ENCODE results near the gene MMP28. TPM values are rescaled to one million over a fixed set of nuclear protein-coding genes. Genes with fewer than 3 reads are reported as not detected.

The MMP28 gene
- total RNA-seq, 2 experiments from 2014 or later: not detected

- no TSS peak for BruUV-seq (replicated peaks)
- no peak overlapping the region for H3K4me2 ChIP-seq (ENCODE audit: low read length)
- no peak for DNase-seq (ENCODE audit: low spot score)
- peaks cover 99% of the 10 kb centered on the region for H3K36me3 ChIP-seq (ENCODE audit: insufficient read depth, low read length)
- H2AFZ ChIP-seq (ENCODE audit: low read length): no peak overlapping the region
- H3K27ac ChIP-seq (ENCODE audit: low read depth, low read length, poor library complexity, severe bottlenecking): no peak overlapping the region
- H3K4me3 ChIP-seq (ENCODE audit: low read depth, low read length, poor library complexity, severe bottlenecking): no peak overlapping the region
- ChIA-PET CTCF (ENCODE audit: unreplicated experiment) (no interaction called here), POLR2A (no interaction called here)
- no peaks in the 10 kb centered on the region for H3K79me2 ChIP-seq (ENCODE audit: insufficient read depth, low read depth, low read length)
- H3K9me2 ChIP-seq (ENCODE audit: insufficient read depth, low read length): no peaks in the 10 kb centered on the region
- no peaks in the 10 kb centered on the region for H4K20me1 ChIP-seq (ENCODE audit: insufficient read depth, low read length)
- no peaks in the 10 kb centered on the region for H3K4me1 ChIP-seq (ENCODE audit: insufficient read depth, low read length, poor library complexity, severe bottlenecking)
- no peaks in the 10 kb centered on the region for H3K9me3 ChIP-seq (ENCODE audit: low read length)
- intact Hi-C loops (cut with micrococcal nuclease; ENCODE audit: unreplicated experiment): no loop called here
- no peak for TF ChIP-seq CTCF (conservative IDR thresholded peaks at IDR 0.05; ENCODE audit: low read length)
- no peak for TF ChIP-seq EZH2phosphoT487 (IDR thresholded peaks at IDR 0.05; ENCODE audit: borderline replicate concordance, low read depth, low read length)
Observed at GRCh38 chr17:35843698-35844097, 48.3 kb upstream of the MMP28 start.

GRCh38 chr17:35842239-35842638, 46.8 kb upstream of the MMP28 start:
- no peak for DNase-seq (ENCODE audit: low spot score)
- H3K79me2 ChIP-seq (ENCODE audit: insufficient read depth, low read depth, low read length): no peaks in the 10 kb centered on the region
- H3K4me1 ChIP-seq (ENCODE audit: insufficient read depth, low read length, poor library complexity, severe bottlenecking): no peaks in the 10 kb centered on the region
- H2AFZ ChIP-seq (ENCODE audit: low read length): no peak overlapping the region
- no peaks in the 10 kb centered on the region for H4K20me1 ChIP-seq (ENCODE audit: insufficient read depth, low read length)
- ChIA-PET CTCF (ENCODE audit: unreplicated experiment) (no interaction called here), POLR2A (interaction anchor here (0.6 to 1.1 kb wide), 2 partner anchors 9 to 387 kb away, joined by 3 read pairs; no protein-coding TSS in a partner anchor)
- no peak overlapping the region for H3K4me2 ChIP-seq (ENCODE audit: low read length)
- intact Hi-C loops (cut with micrococcal nuclease; ENCODE audit: unreplicated experiment): no loop called here
- H3K4me3 ChIP-seq (ENCODE audit: low read depth, low read length, poor library complexity, severe bottlenecking): no peak overlapping the region
- no peak overlapping the region for H3K27ac ChIP-seq (ENCODE audit: low read depth, low read length, poor library complexity, severe bottlenecking)
- H3K36me3 ChIP-seq (ENCODE audit: insufficient read depth, low read length): peaks cover 99% of the 10 kb centered on the region
- TF ChIP-seq CTCF (conservative IDR thresholded peaks at IDR 0.05; ENCODE audit: low read length) (no peak), EZH2phosphoT487 (IDR thresholded peaks at IDR 0.05; ENCODE audit: borderline replicate concordance, low read depth, low read length) (no peak)
- no peaks in the 10 kb centered on the region for H3K9me3 ChIP-seq (ENCODE audit: low read length)
- no TSS peak for BruUV-seq (replicated peaks)
- no peaks in the 10 kb centered on the region for H3K9me2 ChIP-seq (ENCODE audit: insufficient read depth, low read length)

GRCh38 chr17:35841505-35841904, 46.1 kb upstream of the MMP28 start:
- Histone ChIP-seq H3K4me1 (ENCODE audit: insufficient read depth, low read length, poor library complexity, severe bottlenecking) (no peaks in the 10 kb centered on the region), H3K9me2 (ENCODE audit: insufficient read depth, low read length) (no peaks in the 10 kb centered on the region), H3K36me3 (ENCODE audit: insufficient read depth, low read length) (peaks cover 99% of the 10 kb centered on the region), H3K4me3 (ENCODE audit: low read depth, low read length, poor library complexity, severe bottlenecking) (no peak overlapping the region), H3K4me2 (ENCODE audit: low read length) (no peak overlapping the region), H3K27ac (ENCODE audit: low read depth, low read length, poor library complexity, severe bottlenecking) (no peak overlapping the region), H2AFZ (ENCODE audit: low read length) (no peak overlapping the region), H3K9me3 (ENCODE audit: low read length) (no peaks in the 10 kb centered on the region), H4K20me1 (ENCODE audit: insufficient read depth, low read length) (no peaks in the 10 kb centered on the region), H3K79me2 (ENCODE audit: insufficient read depth, low read depth, low read length) (no peaks in the 10 kb centered on the region)
- CTCF ChIA-PET (ENCODE audit: unreplicated experiment): no interaction called here
- DNase-seq (ENCODE audit: low spot score): no peak
- TF ChIP-seq CTCF (conservative IDR thresholded peaks at IDR 0.05; ENCODE audit: low read length) (no peak), EZH2phosphoT487 (IDR thresholded peaks at IDR 0.05; ENCODE audit: borderline replicate concordance, low read depth, low read length) (no peak)
- intact Hi-C loops (cut with micrococcal nuclease; ENCODE audit: unreplicated experiment): no loop called here
- no TSS peak for BruUV-seq (replicated peaks)
- POLR2A ChIA-PET: interaction anchor here (0.7 kb wide), 1 partner anchor 1535 kb away, joined by 4 read pairs; no protein-coding TSS in a partner anchor
